ENCODE measurements around the gene RTL10. TPM values are rescaled to one million over a fixed set of nuclear protein-coding genes. Genes with fewer than 3 reads are reported as not detected.

Gene RTL10
- total and polyA plus RNA-seq, 2 donors from 2014 or later, result 8.8 to 16.7 TPM

DNA sequence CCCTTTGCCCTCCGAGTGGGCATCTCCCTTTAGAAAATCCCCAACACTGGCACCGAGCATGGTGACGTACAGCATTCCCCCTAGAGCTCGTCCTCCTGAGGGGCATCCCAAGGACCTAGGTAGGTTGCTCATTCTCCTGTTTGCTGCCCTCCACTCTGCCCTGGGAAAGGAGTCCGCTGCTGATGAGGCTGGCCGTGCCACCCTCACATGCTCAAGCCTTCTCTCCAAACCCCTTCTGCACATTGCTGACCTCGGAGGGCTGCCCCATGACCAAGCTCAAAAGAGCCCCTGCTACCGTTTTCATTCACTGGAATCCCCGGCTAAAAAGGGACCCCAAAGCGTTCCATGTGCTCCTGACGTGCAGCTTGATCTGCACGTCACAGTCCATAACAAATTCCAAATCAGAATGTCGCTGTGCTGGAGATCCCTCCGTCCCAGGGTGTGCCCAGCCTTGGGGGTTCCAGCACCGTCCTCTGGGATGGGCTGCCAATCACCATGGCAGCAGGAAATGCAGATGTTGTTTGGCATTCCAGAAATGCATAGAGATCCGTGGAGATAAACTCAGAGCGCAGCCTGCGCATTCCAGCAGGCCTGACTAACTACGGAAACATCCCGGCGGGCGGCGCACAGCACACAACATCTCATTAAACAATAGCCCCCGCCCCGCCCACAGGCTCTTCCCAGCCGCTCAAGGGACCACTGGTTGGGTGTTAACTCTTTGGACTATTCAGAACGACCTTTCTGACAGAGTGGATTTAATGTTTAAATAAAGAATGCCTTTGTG lies 26.3 kb upstream of the RTL10 start:
- H3K27me3 ChIP-seq (ENCODE audit: control insufficient read depth, insufficient read depth, low read length), result no peaks in the 10 kb centered on the region
- intact Hi-C loops (cut with DNase I), result no loop called here
- no peak overlapping the region for H3K4me3 ChIP-seq (ENCODE audit: low read length in 3 of 3)
- H3K9ac ChIP-seq (ENCODE audit: low read length in 3 of 3), result no peak overlapping the region
- peaks cover 0 to 8% (median 4%) of the 10 kb centered on the region in 3 donors for H3K4me1 ChIP-seq (ENCODE audit: control insufficient read depth in 2 of 3, insufficient read depth in 2 of 3, low read depth in 1 of 3, low read length in 3 of 3)
- FAIRE-seq, result no peak
- TF ChIP-seq, protein P1, sequence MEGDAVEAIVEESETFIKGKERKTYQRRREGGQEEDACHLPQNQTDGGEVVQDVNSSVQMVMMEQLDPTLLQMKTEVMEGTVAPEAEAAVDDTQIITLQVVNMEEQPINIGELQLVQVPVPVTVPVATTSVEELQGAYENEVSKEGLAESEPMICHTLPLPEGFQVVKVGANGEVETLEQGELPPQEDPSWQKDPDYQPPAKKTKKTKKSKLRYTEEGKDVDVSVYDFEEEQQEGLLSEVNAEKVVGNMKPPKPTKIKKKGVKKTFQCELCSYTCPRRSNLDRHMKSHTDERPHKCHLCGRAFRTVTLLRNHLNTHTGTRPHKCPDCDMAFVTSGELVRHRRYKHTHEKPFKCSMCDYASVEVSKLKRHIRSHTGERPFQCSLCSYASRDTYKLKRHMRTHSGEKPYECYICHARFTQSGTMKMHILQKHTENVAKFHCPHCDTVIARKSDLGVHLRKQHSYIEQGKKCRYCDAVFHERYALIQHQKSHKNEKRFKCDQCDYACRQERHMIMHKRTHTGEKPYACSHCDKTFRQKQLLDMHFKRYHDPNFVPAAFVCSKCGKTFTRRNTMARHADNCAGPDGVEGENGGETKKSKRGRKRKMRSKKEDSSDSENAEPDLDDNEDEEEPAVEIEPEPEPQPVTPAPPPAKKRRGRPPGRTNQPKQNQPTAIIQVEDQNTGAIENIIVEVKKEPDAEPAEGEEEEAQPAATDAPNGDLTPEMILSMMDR (IDR thresholded peaks at IDR 0.05; ENCODE audit: borderline replicate concordance, extremely low read depth, insufficient read depth), result no peak
- H3K9me3 ChIP-seq (ENCODE audit: control insufficient read depth in 2 of 3, insufficient read depth in 1 of 3, low read length in 3 of 3), result no peaks in the 10 kb centered on the region
- H3K27ac ChIP-seq (ENCODE audit: low read depth in 2 of 2, low read length in 2 of 2), result no peak overlapping the region
- H3K36me3 ChIP-seq (ENCODE audit: control insufficient read depth in 2 of 3, insufficient read depth in 3 of 3, low read length in 3 of 3), result no peaks in the 10 kb centered on the region
- peak; percentile 84 to 93 (median 90) for DNase-seq

DNA sequence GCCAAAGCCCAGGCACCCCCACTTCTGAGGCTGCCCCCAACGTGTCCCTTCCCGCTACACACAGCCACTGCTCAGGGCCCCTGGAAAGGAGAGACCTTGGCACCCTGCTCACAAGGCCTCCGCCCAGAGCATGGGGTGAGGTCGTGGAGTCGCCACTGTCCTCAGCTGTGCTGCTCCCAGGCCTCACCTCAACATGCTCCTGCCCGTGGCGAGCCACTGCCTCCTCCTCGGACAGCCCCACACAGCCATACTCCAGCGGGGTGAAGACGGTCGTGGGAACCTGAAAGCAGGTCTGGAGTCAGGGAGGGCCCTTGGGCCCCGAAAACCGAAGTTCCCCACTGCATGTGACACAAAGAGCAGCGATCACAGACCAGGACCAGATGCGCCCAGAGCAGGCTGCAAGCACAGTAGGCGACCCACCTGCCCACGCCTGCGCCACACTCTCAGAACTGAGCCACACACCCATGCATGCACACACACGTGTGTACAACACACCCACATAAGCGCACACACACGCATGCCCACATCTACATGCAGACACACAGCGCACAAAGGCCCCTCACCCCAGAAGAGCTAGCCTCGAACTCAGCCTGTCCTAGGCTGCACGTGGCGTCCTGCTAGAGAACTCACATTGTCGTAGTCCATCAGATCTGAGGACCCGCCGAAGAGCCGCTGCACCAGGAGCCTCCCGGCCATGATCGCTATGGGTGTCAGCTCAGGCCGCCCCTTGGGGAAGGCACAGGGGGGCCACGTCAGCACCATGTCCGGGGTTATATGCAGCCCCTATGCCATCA lies 25.5 kb upstream of the RTL10 start:
- FAIRE-seq (no peak), DNase-seq (peak in 2 of 5 donors; percentile 51 to 67)
- TF ChIP-seq, protein P1 (IDR thresholded peaks at IDR 0.05; ENCODE audit: borderline replicate concordance, extremely low read depth, insufficient read depth), result no peak
- Histone ChIP-seq H3K9ac (ENCODE audit: low read length in 3 of 3) (no peak overlapping the region), H3K27me3 (ENCODE audit: control insufficient read depth, insufficient read depth, low read length) (no peaks in the 10 kb centered on the region), H3K4me3 (ENCODE audit: low read length in 3 of 3) (no peak overlapping the region), H3K36me3 (ENCODE audit: control insufficient read depth in 2 of 3, insufficient read depth in 3 of 3, low read length in 3 of 3) (no peaks in the 10 kb centered on the region), H3K9me3 (ENCODE audit: control insufficient read depth in 2 of 3, insufficient read depth in 1 of 3, low read length in 3 of 3) (no peaks in the 10 kb centered on the region), H3K4me1 (ENCODE audit: control insufficient read depth in 2 of 3, insufficient read depth in 2 of 3, low read depth in 1 of 3, low read length in 3 of 3) (peaks cover 0 to 8% (median 4%) of the 10 kb centered on the region in 3 donors), H3K27ac (ENCODE audit: low read depth in 2 of 2, low read length in 2 of 2) (no peak overlapping the region)
- intact Hi-C loops (cut with DNase I), result no loop called here

DNA sequence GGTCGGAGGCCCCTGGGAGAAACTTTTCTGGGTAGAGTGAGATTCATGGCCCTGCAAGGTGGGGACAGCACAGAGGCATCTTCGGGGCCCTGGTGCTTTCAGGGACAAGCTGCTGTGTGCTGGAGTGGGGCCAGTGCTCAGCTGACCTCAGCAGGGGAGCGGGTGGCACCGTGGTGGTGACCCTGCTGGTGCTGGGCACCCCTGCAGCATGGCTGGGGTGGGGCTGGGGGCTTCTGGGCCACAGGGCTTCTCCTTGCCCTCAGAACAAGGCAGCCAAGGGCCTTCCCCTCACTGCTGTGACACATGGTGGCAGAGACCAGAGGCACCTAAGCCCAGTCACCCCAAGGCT lies 24.9 kb upstream of the RTL10 start:
- TF ChIP-seq, protein P1 (IDR thresholded peaks at IDR 0.05; ENCODE audit: borderline replicate concordance, extremely low read depth, insufficient read depth), result no peak
- Histone ChIP-seq H3K9ac (ENCODE audit: low read length in 3 of 3) (no peak overlapping the region), H3K27ac (ENCODE audit: low read depth in 2 of 2, low read length in 2 of 2) (no peak overlapping the region), H3K4me1 (ENCODE audit: control insufficient read depth in 2 of 3, insufficient read depth in 2 of 3, low read depth in 1 of 3, low read length in 3 of 3) (peaks cover 0 to 8% (median 4%) of the 10 kb centered on the region in 3 donors), H3K4me3 (ENCODE audit: low read length in 3 of 3) (no peak overlapping the region), H3K27me3 (ENCODE audit: control insufficient read depth, insufficient read depth, low read length) (no peaks in the 10 kb centered on the region), H3K9me3 (ENCODE audit: control insufficient read depth in 2 of 3, insufficient read depth in 1 of 3, low read length in 3 of 3) (no peaks in the 10 kb centered on the region), H3K36me3 (ENCODE audit: control insufficient read depth in 2 of 3, insufficient read depth in 3 of 3, low read length in 3 of 3) (no peaks in the 10 kb centered on the region)
- FAIRE-seq (no peak), DNase-seq (peak in 2 of 5 donors; percentile 47 to 53)
- intact Hi-C loops (cut with DNase I), result no loop called here
